HepG2 (cell line): ENCODE results near the gene FAM111A. TPM values are rescaled to one million over a fixed set of nuclear protein-coding genes. Genes with fewer than 3 reads are reported as not detected.

Source experiments
- ATAD3A ChIP-seq: sonication (generic); formaldehyde crosslinking; IDR thresholded peaks from 2 replicates; pipeline ENCODE4 v1.4.0; 2020; ENCODE audit warnings: missing genetic modification reagents
- MBNL3 ChIP-seq: fragments of 250-450 bp; sonication (Bioruptor Pico); conservative IDR thresholded peaks from 2 replicates; pipeline ENCODE4 v1.8.0; 2022; ENCODE audit warnings: mild to moderate bottlenecking, inconsistent platforms
- MEIS2 ChIP-seq: sonication (generic); formaldehyde crosslinking; IDR thresholded peaks from 2 replicates; pipeline ENCODE4 v1.9.0; 2021; ENCODE audit warnings: mild to moderate bottlenecking, missing genetic modification reagents
- PRMT3 ChIP-seq: sonication (generic); formaldehyde crosslinking; IDR thresholded peaks from 2 replicates; pipeline ENCODE4 v1.8.1; 2022; ENCODE audit warnings: low read depth, mild to moderate bottlenecking, moderate library complexity, missing genetic modification reagents, borderline replicate concordance
- RXRA ChIP-seq: sonication (generic); formaldehyde crosslinking; IDR thresholded peaks from 2 replicates; pipeline ENCODE4 v1.5.1; 2020; ENCODE audit warnings: missing genetic modification reagents
- ZFP36L1 ChIP-seq: sonication (generic); formaldehyde crosslinking; IDR thresholded peaks from 2 replicates; pipeline ENCODE4 v1.8.0; 2022; ENCODE audit warnings: mild to moderate bottlenecking, missing genetic modification reagents, moderate library complexity
- ZNF121 ChIP-seq: sonication (generic); formaldehyde crosslinking; IDR thresholded peaks from 2 replicates; pipeline ENCODE4 v1.5.0; 2020; ENCODE audit warnings: mild to moderate bottlenecking, missing genetic modification reagents
- ZNF883 ChIP-seq: sonication (generic); formaldehyde crosslinking; IDR thresholded peaks from 2 replicates; pipeline ENCODE4 v1.5.1; 2020; ENCODE audit warnings: mild to moderate bottlenecking, missing genetic modification reagents; ENCODE audit errors: not compliant biosample characterization
- ZSCAN30 ChIP-seq: sonication (generic); formaldehyde crosslinking; IDR thresholded peaks from 2 replicates; pipeline ENCODE4 v1.5.0; 2020; ENCODE audit warnings: mild to moderate bottlenecking, missing genetic modification reagents
- polyA plus RNA-seq, 8 experiments: library from polyadenylated mRNA; depleted of rRNA in 3 of 8; stranded (reverse) in 7 of 8; unstranded in 1 of 8; fragments of >200 nt; fragmentation: Illumina TruSeq in 4 of 8; extraction: Trizol in 4 of 8; gene quantifications; 2 replicates each; pipeline versions ENCODE4 v1.2.1 to v1.2.3, GENCODE V29; 2011 to 2016; ENCODE audit warnings: low read depth in 4 of 8, missing spikeins in 1 of 8, mixed read lengths in 1 of 8; ENCODE audit not compliant: insufficient read depth in 1 of 8
- total RNA-seq, 5 experiments: library from RNA; depleted of rRNA; stranded (reverse); fragments of >200 nt; fragmentation: Illumina TruSeq; extraction: Trizol; gene quantifications; 2 replicates each; pipeline ENCODE4 v1.2.3, GENCODE V29; 2016; ENCODE audit warnings: low read depth in 1 of 5
- TF ChIP-seq, protein P1 (sequence below): sonication (generic); formaldehyde crosslinking; IDR thresholded peaks from 2 replicates; pipeline ENCODE4 v1.9.0; 2021; ENCODE audit warnings: mild to moderate bottlenecking, missing genetic modification reagents
- TF ChIP-seq, protein P2 (sequence below), 2 experiments: IDR thresholded peaks; 2 replicates each; pipeline ENCODE4 v1.6.1; 2011 to 2012; ENCODE audit warnings: low read length in 2 of 2, borderline replicate concordance in 1 of 2, low read depth in 1 of 2, mild to moderate bottlenecking in 1 of 2, moderate library complexity in 1 of 2
- TF ChIP-seq, protein P3 (sequence below): IDR thresholded peaks from 2 replicates; pipeline ENCODE4 v1.6.1; 2016; ENCODE audit warnings: low read depth, missing genetic modification reagents, missing compliant biosample characterization

Gene FAM111A
- total and polyA plus RNA-seq, 2 of the 13 experiments (the other 11 are each of a cell fraction or from before 2014, with no cell fraction given), result 3.2 to 13.5 TPM

DNA sequence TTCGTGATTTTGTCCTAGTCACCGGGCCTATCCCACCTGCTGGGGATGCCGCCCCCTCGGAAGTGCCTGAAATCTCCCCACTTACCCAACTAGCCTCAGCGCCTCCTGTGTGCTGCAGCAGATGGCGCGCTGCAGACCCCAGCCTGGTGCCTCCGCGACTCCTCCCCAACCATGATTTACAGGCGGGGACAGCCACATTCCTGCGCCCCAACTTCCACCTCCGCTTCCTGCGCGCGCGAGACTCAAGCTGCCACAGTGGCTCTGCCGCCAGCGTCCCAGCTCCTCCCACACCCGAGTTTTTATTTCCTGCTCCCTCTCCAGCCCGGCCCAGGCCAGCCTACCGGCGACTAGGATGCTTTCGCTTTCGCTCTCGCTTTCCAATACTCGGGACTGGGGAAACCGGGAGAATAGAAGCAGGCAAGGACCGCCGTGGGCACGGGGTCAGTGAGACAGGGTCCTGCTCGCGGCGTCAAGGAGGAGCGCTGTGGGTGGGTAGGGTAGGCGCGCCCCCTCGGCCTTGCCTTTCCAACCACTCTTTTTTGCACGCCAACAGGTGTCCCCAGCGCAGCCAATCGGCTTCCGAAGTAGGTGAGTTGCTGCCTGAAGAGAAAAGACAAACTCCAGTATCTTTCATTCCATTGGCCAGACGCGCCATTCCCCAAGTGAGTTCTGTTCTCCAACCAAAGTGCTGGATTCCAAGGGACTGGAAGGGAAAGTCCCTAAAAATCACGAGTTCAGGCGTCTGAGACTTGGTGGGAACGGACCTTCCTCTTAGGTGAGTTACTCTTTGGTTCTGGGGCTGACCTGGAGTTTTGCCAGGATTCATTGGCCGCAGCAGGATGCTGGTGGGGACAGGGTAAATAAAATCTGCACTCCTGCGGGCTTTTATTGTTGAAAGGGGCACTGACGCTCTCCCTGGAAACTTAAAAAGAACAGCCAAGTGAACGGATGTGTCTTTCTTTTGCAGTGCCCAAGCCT lies at the start of gene FAM111A (continued):
- TF ChIP-seq, protein P1, sequence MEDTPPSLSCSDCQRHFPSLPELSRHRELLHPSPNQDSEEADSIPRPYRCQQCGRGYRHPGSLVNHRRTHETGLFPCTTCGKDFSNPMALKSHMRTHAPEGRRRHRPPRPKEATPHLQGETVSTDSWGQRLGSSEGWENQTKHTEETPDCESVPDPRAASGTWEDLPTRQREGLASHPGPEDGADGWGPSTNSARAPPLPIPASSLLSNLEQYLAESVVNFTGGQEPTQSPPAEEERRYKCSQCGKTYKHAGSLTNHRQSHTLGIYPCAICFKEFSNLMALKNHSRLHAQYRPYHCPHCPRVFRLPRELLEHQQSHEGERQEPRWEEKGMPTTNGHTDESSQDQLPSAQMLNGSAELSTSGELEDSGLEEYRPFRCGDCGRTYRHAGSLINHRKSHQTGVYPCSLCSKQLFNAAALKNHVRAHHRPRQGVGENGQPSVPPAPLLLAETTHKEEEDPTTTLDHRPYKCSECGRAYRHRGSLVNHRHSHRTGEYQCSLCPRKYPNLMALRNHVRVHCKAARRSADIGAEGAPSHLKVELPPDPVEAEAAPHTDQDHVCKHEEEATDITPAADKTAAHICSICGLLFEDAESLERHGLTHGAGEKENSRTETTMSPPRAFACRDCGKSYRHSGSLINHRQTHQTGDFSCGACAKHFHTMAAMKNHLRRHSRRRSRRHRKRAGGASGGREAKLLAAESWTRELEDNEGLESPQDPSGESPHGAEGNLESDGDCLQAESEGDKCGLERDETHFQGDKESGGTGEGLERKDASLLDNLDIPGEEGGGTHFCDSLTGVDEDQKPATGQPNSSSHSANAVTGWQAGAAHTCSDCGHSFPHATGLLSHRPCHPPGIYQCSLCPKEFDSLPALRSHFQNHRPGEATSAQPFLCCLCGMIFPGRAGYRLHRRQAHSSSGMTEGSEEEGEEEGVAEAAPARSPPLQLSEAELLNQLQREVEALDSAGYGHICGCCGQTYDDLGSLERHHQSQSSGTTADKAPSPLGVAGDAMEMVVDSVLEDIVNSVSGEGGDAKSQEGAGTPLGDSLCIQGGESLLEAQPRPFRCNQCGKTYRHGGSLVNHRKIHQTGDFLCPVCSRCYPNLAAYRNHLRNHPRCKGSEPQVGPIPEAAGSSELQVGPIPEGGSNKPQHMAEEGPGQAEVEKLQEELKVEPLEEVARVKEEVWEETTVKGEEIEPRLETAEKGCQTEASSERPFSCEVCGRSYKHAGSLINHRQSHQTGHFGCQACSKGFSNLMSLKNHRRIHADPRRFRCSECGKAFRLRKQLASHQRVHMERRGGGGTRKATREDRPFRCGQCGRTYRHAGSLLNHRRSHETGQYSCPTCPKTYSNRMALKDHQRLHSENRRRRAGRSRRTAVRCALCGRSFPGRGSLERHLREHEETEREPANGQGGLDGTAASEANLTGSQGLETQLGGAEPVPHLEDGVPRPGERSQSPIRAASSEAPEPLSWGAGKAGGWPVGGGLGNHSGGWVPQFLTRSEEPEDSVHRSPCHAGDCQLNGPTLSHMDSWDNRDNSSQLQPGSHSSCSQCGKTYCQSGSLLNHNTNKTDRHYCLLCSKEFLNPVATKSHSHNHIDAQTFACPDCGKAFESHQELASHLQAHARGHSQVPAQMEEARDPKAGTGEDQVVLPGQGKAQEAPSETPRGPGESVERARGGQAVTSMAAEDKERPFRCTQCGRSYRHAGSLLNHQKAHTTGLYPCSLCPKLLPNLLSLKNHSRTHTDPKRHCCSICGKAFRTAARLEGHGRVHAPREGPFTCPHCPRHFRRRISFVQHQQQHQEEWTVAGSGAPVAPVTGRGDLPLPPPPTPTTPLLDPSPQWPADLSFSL (CRISPR knock-in tag), result no peak
- TF ChIP-seq ZFP36L1 (CRISPR knock-in tag) (no peak), MEIS2 (CRISPR knock-in tag) (no peak), ZNF121 (CRISPR knock-in tag) (no peak), RXRA (CRISPR knock-in tag) (0 out of 2 replicates have a peak, but pooled peaks have one; percentile 37), ZNF883 (CRISPR knock-in tag) (peak; percentile 55), MBNL3 (CRISPR knock-in tag) (no peak), ZSCAN30 (no peak), ATAD3A (CRISPR knock-in tag) (no peak), PRMT3 (CRISPR knock-in tag) (no peak)
- TF ChIP-seq, protein P2, sequence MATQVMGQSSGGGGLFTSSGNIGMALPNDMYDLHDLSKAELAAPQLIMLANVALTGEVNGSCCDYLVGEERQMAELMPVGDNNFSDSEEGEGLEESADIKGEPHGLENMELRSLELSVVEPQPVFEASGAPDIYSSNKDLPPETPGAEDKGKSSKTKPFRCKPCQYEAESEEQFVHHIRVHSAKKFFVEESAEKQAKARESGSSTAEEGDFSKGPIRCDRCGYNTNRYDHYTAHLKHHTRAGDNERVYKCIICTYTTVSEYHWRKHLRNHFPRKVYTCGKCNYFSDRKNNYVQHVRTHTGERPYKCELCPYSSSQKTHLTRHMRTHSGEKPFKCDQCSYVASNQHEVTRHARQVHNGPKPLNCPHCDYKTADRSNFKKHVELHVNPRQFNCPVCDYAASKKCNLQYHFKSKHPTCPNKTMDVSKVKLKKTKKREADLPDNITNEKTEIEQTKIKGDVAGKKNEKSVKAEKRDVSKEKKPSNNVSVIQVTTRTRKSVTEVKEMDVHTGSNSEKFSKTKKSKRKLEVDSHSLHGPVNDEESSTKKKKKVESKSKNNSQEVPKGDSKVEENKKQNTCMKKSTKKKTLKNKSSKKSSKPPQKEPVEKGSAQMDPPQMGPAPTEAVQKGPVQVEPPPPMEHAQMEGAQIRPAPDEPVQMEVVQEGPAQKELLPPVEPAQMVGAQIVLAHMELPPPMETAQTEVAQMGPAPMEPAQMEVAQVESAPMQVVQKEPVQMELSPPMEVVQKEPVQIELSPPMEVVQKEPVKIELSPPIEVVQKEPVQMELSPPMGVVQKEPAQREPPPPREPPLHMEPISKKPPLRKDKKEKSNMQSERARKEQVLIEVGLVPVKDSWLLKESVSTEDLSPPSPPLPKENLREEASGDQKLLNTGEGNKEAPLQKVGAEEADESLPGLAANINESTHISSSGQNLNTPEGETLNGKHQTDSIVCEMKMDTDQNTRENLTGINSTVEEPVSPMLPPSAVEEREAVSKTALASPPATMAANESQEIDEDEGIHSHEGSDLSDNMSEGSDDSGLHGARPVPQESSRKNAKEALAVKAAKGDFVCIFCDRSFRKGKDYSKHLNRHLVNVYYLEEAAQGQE (IDR thresholded peaks at IDR 0.05; ENCODE audit: borderline replicate concordance in 1 of 2, low read depth in 1 of 2, low read length in 2 of 2), result no peak
- TF ChIP-seq, protein P3, sequence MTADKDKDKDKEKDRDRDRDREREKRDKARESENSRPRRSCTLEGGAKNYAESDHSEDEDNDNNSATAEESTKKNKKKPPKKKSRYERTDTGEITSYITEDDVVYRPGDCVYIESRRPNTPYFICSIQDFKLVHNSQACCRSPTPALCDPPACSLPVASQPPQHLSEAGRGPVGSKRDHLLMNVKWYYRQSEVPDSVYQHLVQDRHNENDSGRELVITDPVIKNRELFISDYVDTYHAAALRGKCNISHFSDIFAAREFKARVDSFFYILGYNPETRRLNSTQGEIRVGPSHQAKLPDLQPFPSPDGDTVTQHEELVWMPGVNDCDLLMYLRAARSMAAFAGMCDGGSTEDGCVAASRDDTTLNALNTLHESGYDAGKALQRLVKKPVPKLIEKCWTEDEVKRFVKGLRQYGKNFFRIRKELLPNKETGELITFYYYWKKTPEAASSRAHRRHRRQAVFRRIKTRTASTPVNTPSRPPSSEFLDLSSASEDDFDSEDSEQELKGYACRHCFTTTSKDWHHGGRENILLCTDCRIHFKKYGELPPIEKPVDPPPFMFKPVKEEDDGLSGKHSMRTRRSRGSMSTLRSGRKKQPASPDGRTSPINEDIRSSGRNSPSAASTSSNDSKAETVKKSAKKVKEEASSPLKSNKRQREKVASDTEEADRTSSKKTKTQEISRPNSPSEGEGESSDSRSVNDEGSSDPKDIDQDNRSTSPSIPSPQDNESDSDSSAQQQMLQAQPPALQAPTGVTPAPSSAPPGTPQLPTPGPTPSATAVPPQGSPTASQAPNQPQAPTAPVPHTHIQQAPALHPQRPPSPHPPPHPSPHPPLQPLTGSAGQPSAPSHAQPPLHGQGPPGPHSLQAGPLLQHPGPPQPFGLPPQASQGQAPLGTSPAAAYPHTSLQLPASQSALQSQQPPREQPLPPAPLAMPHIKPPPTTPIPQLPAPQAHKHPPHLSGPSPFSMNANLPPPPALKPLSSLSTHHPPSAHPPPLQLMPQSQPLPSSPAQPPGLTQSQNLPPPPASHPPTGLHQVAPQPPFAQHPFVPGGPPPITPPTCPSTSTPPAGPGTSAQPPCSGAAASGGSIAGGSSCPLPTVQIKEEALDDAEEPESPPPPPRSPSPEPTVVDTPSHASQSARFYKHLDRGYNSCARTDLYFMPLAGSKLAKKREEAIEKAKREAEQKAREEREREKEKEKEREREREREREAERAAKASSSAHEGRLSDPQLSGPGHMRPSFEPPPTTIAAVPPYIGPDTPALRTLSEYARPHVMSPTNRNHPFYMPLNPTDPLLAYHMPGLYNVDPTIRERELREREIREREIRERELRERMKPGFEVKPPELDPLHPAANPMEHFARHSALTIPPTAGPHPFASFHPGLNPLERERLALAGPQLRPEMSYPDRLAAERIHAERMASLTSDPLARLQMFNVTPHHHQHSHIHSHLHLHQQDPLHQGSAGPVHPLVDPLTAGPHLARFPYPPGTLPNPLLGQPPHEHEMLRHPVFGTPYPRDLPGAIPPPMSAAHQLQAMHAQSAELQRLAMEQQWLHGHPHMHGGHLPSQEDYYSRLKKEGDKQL (CRISPR knock-in tag), result no peak
